HUES48 (cell line): ENCODE results near the gene ADARB2.
A peak's percentile ranks its signal among the peaks of the same experiment; 100 is the strongest.

ENCODE experiments used
- H3K27ac ChIP-seq: one replicate; pipeline ENCODE4 v1.7.0; 2013; ENCODE audit warnings: low read depth, low read length, inconsistent platforms
- H3K27me3 ChIP-seq: 2 replicates; pipeline ENCODE4 v1.6.1; 2013; ENCODE audit warnings: mild to moderate bottlenecking, low read length; ENCODE audit not compliant: control insufficient read depth, insufficient read depth
- H3K36me3 ChIP-seq: 2 replicates; pipeline ENCODE4 v1.6.1; 2013; ENCODE audit warnings: low read length; ENCODE audit not compliant: control insufficient read depth, insufficient read depth
- H3K4me1 ChIP-seq: 2 replicates; pipeline ENCODE4 v1.6.1; 2013; ENCODE audit warnings: mild to moderate bottlenecking, low read length; ENCODE audit not compliant: control insufficient read depth, insufficient read depth
- H3K4me3 ChIP-seq: 2 replicates; pipeline ENCODE4 v1.5.1; 2013; ENCODE audit warnings: mild to moderate bottlenecking, low read depth, low read length
- H3K9ac ChIP-seq: 2 replicates; pipeline ENCODE4 v1.6.1; 2013; ENCODE audit warnings: mild to moderate bottlenecking, low read depth, low read length, moderate library complexity
- H3K9me3 ChIP-seq: 2 replicates; pipeline ENCODE4 v1.6.1; 2013; ENCODE audit warnings: low read length; ENCODE audit not compliant: control insufficient read depth, insufficient read depth

The ADARB2 gene

DNA sequence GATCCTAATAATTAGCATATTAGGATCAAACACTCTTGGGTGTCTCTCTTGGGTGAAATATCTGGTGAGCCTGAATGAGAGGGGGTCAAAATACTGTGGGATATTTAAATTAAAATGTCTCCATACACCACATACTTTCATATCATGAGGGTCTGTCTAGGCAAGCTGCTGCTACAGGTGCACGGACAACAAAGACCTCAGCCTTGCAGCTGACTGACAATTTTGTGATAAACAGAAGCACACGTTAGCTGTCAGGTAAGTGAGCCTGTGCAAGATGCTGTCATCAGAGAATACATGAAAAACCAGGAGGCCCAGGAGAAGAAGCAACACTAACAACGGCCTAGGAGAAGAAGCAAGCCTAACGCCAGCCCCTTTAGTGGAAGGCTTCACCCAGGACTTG, 247.5 kb downstream of the ADARB2 start:
- H3K4me3 ChIP-seq = no peak overlapping the region
- no peak overlapping the region for H3K9ac ChIP-seq
- H3K27ac ChIP-seq = no peak overlapping the region
- H3K4me1 ChIP-seq = no peaks in the 10 kb centered on the region
- H3K36me3 ChIP-seq = no peaks in the 10 kb centered on the region
- no peaks in the 10 kb centered on the region for H3K9me3 ChIP-seq
- H3K27me3 ChIP-seq = no peaks in the 10 kb centered on the region

DNA sequence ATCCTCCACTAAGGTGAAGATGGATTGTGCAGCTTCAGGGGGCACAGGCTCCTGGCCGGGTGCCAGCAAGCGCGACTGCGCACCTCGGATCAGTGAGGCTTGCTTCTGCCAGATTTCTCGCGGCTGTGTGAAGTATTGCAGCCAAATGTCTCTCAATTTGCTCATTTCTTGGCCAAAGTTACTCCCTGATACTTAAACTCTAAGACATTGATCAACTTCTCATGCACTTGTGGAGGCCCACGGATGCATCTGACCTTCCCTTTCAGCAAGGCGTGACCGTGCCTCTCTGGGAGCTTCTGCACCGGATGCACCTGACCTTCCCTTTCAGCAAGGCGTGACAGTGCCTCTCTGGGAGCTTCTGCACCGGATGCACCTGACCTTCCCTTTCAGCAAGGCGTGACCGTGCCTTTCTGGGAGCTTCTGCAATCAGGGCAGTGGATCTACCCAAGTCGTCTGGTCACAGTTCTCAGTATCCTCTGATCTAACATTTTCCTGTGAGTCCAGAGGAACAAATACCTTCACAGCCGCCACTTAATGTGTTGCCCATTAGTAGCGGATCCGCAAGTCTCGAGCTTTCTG, 248.3 kb downstream of the ADARB2 start:
- Histone ChIP-seq H3K4me1 (peaks cover 3% of the 10 kb centered on the region; the same call in 1 of the 2 replicates), H3K9ac (no peak overlapping the region), H3K4me3 (no peak overlapping the region), H3K27me3 (no peaks in the 10 kb centered on the region), H3K36me3 (no peaks in the 10 kb centered on the region), H3K27ac (no peak overlapping the region), H3K9me3 (no peaks in the 10 kb centered on the region)

DNA sequence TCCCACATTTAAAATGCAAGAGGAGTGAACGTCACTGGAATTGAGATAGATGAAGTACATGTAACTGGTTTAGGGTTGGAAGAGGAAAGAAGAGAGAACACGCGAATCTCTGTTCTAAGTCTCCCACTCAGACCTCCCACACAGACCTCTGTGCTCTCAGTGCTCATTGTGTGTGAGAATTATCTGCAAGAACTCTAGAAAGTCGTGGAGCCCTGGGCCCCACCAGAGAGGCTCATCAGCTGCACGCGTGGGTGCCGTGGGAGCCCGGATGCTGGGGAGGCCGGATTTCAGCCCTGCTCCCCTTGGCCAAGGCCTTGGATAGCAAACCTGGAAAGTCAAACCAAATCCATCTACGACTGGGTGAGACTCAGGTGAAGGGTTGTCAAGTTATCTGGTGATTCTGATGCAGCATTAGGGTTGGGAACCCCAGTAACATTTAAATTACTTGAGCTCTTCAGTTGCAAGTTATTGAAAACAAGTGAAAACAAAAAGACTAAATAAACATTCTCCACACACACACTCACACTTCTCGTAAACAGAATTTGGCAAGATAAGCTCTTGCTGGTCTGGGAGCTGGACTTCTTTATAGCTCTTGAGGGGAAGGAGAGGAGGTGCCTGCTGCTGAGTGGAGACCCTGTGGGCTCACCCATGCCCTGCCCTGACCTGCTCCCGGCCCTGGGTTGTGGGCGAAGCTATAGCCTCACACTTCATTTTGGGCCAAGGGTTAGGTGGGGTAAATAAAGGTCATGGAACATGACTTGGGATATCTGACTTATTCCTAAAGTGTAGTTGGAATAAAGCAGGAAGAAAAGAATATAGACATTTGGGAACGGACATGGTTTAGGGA, 250.3 kb downstream of the ADARB2 start:
- Histone ChIP-seq H3K9me3 (no peaks in the 10 kb centered on the region), H3K4me3 (no peak overlapping the region), H3K36me3 (no peaks in the 10 kb centered on the region), H3K4me1 (peaks cover 16% of the 10 kb centered on the region), H3K27ac (no peak overlapping the region), H3K9ac (no peak overlapping the region), H3K27me3 (no peaks in the 10 kb centered on the region)

DNA sequence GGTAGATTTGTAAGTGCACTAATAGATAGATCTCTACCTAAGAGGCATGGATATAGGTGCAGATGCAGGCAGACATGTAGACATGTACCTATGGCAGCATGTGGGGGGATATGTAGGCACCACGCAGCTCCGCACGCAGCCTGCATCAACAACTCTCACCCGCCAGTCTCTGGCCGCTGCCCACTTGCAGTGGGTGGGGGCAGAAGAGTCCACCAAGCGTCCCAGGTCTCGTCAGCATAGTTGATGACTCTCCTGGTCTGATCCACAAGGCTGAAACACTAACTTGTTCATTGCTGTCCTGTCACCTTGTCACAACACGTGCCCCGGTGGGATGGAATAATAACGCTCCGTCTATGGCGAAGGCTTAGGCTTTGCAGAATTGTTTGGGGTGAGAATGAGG, 252.0 kb downstream of the ADARB2 start:
- H3K36me3 ChIP-seq = no peaks in the 10 kb centered on the region
- no peaks in the 10 kb centered on the region for H3K9me3 ChIP-seq
- H3K4me1 ChIP-seq = peaks cover 19% of the 10 kb centered on the region
- H3K4me3 ChIP-seq = no peak overlapping the region
- H3K27ac ChIP-seq = no peak overlapping the region
- no peak overlapping the region for H3K9ac ChIP-seq
- H3K27me3 ChIP-seq = no peaks in the 10 kb centered on the region

DNA sequence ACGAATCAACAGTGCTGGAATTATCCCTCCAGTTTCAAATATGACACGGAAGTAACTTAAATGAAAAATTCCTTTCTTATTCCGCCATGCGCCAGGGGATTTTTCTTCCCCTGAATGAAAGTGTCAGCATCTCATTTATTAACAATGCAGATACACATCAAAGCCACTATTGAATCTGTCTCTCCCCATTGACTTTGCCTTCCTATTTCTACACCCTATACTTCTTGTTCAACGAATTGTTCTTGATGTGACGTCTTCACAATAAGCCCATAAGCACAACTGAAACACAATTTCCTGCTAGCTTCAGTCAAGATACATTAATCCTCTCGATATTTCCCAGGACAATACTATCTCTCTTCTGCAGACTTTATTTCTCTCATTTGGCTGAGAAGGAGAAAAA, 253.5 kb downstream of the ADARB2 start:
- Histone ChIP-seq H3K4me3 (no peak overlapping the region), H3K9me3 (peaks cover 4% of the 10 kb centered on the region; the same call in 1 of the 2 replicates), H3K27me3 (no peaks in the 10 kb centered on the region), H3K4me1 (peaks cover 19% of the 10 kb centered on the region), H3K27ac (no peak overlapping the region), H3K36me3 (no peaks in the 10 kb centered on the region), H3K9ac (no peak overlapping the region)

DNA sequence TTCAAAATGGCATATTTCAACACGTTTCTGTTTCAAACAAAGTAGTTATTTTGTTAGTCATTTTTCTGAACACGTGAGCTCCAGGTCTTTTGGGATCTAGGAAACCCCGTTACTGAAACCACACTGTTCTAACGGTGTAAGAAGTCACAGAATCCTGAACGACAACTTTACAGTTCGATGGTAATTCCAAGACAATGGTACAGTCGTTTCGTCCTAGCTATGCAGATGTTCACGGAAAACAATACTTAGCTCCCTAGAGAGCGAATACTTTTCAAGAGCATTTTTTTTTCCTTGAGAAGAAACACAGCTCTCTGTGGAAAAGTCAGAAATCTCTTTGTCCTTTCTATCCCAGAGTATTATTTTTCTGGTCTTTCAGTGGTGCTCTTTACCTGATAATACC, 254.1 kb downstream of the ADARB2 start:
- Histone ChIP-seq H3K27ac (no peak overlapping the region), H3K27me3 (no peaks in the 10 kb centered on the region), H3K9me3 (peaks cover 6% of the 10 kb centered on the region; the same call in 1 of the 2 replicates), H3K4me3 (no peak overlapping the region), H3K4me1 (peaks cover 19% of the 10 kb centered on the region), H3K36me3 (no peaks in the 10 kb centered on the region), H3K9ac (no peak overlapping the region)

DNA sequence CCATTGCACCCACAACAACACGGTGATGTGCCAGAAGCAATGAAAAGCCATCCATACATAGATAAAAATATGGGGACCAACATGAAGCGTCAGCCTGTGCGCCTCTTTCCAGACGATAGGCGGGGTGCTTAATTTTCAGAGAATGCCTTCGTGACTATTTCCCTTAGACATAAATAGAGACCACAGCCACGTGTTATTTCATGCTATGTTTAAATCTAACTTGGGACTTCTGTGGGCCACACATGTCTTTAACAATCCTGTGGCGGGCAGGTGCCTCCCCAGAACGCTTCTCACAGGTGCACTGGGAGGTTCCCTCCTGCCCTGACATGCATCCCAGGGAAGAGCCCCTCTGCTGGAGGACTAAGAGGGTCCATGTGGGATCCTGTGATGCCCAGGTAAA, 259.7 kb downstream of the ADARB2 start:
- Histone ChIP-seq H3K4me3 (no peak overlapping the region), H3K27ac (no peak overlapping the region), H3K36me3 (no peaks in the 10 kb centered on the region), H3K9ac (no peak overlapping the region), H3K9me3 (peaks cover 11% of the 10 kb centered on the region), H3K27me3 (no peaks in the 10 kb centered on the region), H3K4me1 (peaks cover 15% of the 10 kb centered on the region; the same call in 1 of the 2 replicates)

DNA sequence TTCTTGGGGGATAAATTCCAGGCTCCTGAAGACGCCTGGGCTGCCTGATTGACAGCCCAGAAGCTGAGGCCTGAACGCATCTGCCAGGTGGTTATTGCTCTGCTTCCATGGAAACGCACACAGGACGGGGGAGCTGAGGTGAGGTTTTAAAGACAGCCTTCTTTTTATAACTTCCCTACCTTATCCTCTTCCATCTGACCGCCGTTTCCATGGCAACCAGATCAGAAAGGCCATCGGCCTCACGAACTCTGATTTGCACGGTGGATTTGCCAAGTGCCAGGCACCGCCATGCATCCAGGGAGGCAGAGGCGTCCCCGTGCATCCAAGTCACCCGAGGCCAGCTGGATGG, 260.9 kb downstream of the ADARB2 start:
- no peaks in the 10 kb centered on the region for H3K36me3 ChIP-seq
- peak overlapping the region; percentile 9 for H3K27ac ChIP-seq
- peaks cover 11% of the 10 kb centered on the region for H3K9me3 ChIP-seq
- H3K9ac ChIP-seq = no peak overlapping the region
- H3K27me3 ChIP-seq = no peaks in the 10 kb centered on the region
- H3K4me1 ChIP-seq = peaks cover 15% of the 10 kb centered on the region; the same call in 1 of the 2 replicates
- no peak overlapping the region for H3K4me3 ChIP-seq

GRCh38 chr10:1475771-1476454, 261.4 kb downstream of the ADARB2 start:
- peaks cover 11% of the 10 kb centered on the region for H3K9me3 ChIP-seq
- no peaks in the 10 kb centered on the region for H3K36me3 ChIP-seq
- H3K4me1 ChIP-seq = peaks cover 12% of the 10 kb centered on the region; the same call in 1 of the 2 replicates
- H3K27ac ChIP-seq = peak overlapping the region; percentile 9
- H3K27me3 ChIP-seq = no peaks in the 10 kb centered on the region
- no peak overlapping the region for H3K9ac ChIP-seq
- no peak overlapping the region for H3K4me3 ChIP-seq

GRCh38 chr10:1475098-1475591, 262.2 kb downstream of the ADARB2 start:
- peaks cover 12% of the 10 kb centered on the region; the same call in 1 of the 2 replicates for H3K4me1 ChIP-seq
- peaks cover 11% of the 10 kb centered on the region for H3K9me3 ChIP-seq
- no peak overlapping the region for H3K27ac ChIP-seq
- no peaks in the 10 kb centered on the region for H3K27me3 ChIP-seq
- no peak overlapping the region for H3K9ac ChIP-seq
- H3K36me3 ChIP-seq = no peaks in the 10 kb centered on the region
- no peak overlapping the region for H3K4me3 ChIP-seq
